CD14-positive monocyte (primary cell): ENCODE measurements around the gene TSPAN7. TPM values are rescaled to one million over a fixed set of nuclear protein-coding genes. Genes with fewer than 3 reads are reported as not detected.

Experiments used
- DNase-seq, 3 donors: peaks; one replicate each; pipeline ENCODE4 v3.0.0-alpha.2; 2011 to 2022
- H2AFZ ChIP-seq: 2 replicates; pipeline ENCODE4 v1.6.0; 2012; ENCODE audit warnings: mild to moderate bottlenecking, low read depth, low read length, inconsistent platforms; ENCODE audit not compliant: insufficient read depth, poor library complexity, severe bottlenecking
- H3K27ac ChIP-seq, 2 donors: 1 replicate in 1 of 2; 2 replicates in 1 of 2; pipeline ENCODE4 v1.5.1; 2012 to 2013; ENCODE audit warnings: low read length in 2 of 2, control low read depth in 1 of 2, inconsistent platforms in 1 of 2, low read depth in 1 of 2, mild to moderate bottlenecking in 1 of 2
- H3K27me3 ChIP-seq, 2 donors: one replicate each; pipeline versions ENCODE4 v1.6.0 to v1.6.1; 2011 to 2013; ENCODE audit warnings: low read length in 2 of 2; ENCODE audit not compliant: control insufficient read depth in 2 of 2, insufficient read depth in 2 of 2
- H3K36me3 ChIP-seq, 2 donors: replicated peaks in 1 of 2; 1 replicate in 1 of 2; 2 replicates in 1 of 2; pipeline versions ENCODE4 v1.5.1 to v1.6.1; 2012 to 2013; ENCODE audit warnings: low read length in 2 of 2, control low read depth in 1 of 2, inconsistent platforms in 1 of 2, mild to moderate bottlenecking in 1 of 2; ENCODE audit not compliant: insufficient read depth in 2 of 2, control insufficient read depth in 1 of 2
- H3K4me1 ChIP-seq, 2 donors: 1 replicate in 1 of 2; 2 replicates in 1 of 2; pipeline versions ENCODE4 v1.5.1 to v1.6.1; 2012 to 2013; ENCODE audit warnings: low read length in 2 of 2, control low read depth in 1 of 2, inconsistent platforms in 1 of 2, mild to moderate bottlenecking in 1 of 2, moderate library complexity in 1 of 2; ENCODE audit not compliant: insufficient read depth in 2 of 2, control insufficient read depth in 1 of 2
- H3K4me2 ChIP-seq: replicated peaks from 2 replicates; pipeline ENCODE3; 2012; ENCODE audit warnings: low read length, moderate library complexity, mild to moderate bottlenecking; ENCODE audit not compliant: poor library complexity, severe bottlenecking; ENCODE audit errors: extremely low read depth
- H3K4me3 ChIP-seq, 3 experiments: fragments of 200-600 bp in 1 of 3; sonication (generic) in 1 of 3; replicated peaks in 1 of 3; 1 replicate in 2 of 3; 2 replicates in 1 of 3; pipeline ENCODE4 v1.5.1; 2011 to 2013; ENCODE audit warnings: low read length in 3 of 3, mild to moderate bottlenecking in 3 of 3, control low read depth in 2 of 3, low read depth in 2 of 3, inconsistent platforms in 1 of 3, moderate library complexity in 1 of 3
- H3K79me2 ChIP-seq: 2 replicates; pipeline ENCODE4 v1.6.0; 2012; ENCODE audit warnings: mild to moderate bottlenecking, control low read depth, inconsistent platforms, low read length, moderate library complexity; ENCODE audit not compliant: insufficient read depth
- H3K9ac ChIP-seq: 2 replicates; pipeline ENCODE4 v1.6.0; 2017; ENCODE audit warnings: low read length, mild to moderate bottlenecking; ENCODE audit not compliant: insufficient read depth, poor library complexity, severe bottlenecking
- H3K9me3 ChIP-seq, 2 donors: replicated peaks in 1 of 2; 1 replicate in 1 of 2; 2 replicates in 1 of 2; pipeline versions ENCODE4 v1.5.1 to v1.6.1; 2012 to 2013; ENCODE audit warnings: low read length in 2 of 2, control low read depth in 1 of 2; ENCODE audit not compliant: control insufficient read depth in 1 of 2, insufficient read depth in 1 of 2
- H4K20me1 ChIP-seq: 2 replicates; pipeline ENCODE4 v1.6.0; 2012; ENCODE audit warnings: mild to moderate bottlenecking, low read length, control low read depth, moderate library complexity; ENCODE audit not compliant: insufficient read depth
- H3K27ac Mint-ChIP-seq, 7 donors: one replicate each; pipeline ENCODE4 v1.8.0; 2020; ENCODE audit warnings: mild to moderate bottlenecking in 7 of 7, mixed read lengths in 7 of 7, moderate library complexity in 6 of 7, inconsistent platforms in 2 of 7
- H3K27me3 Mint-ChIP-seq, 3 donors: one replicate each; pipeline ENCODE4 v1.8.0; 2021 to 2022; ENCODE audit warnings: low read depth in 3 of 3, mild to moderate bottlenecking in 3 of 3, mixed read lengths in 3 of 3, moderate library complexity in 3 of 3, inconsistent platforms in 1 of 3
- H3K36me3 Mint-ChIP-seq, 2 donors: one replicate each; pipeline ENCODE4 v1.8.0; 2020; ENCODE audit warnings: mixed read lengths in 2 of 2, inconsistent platforms in 1 of 2, mild to moderate bottlenecking in 1 of 2
- H3K4me1 Mint-ChIP-seq: one replicate; pipeline ENCODE4 v1.8.0; 2020; ENCODE audit warnings: mild to moderate bottlenecking, mixed read lengths
- H3K4me3 Mint-ChIP-seq, 2 donors: one replicate each; pipeline ENCODE4 v1.8.0; 2020; ENCODE audit warnings: mild to moderate bottlenecking in 2 of 2, mixed read lengths in 2 of 2, moderate library complexity in 1 of 2
- H3K9me3 Mint-ChIP-seq, 7 donors: one replicate each; pipeline ENCODE4 v1.8.0; 2020 to 2022; ENCODE audit warnings: mixed read lengths in 7 of 7, mild to moderate bottlenecking in 6 of 7, moderate library complexity in 6 of 7, inconsistent platforms in 2 of 7
- WGBS: methylation state at CpG from one replicate; pipeline ENCODE4 v1.1.5; 2013; ENCODE audit warnings: missing lambda C conversion rate; ENCODE audit not compliant: insufficient coverage; 5-methylcytosine and 5-hydroxymethylcytosine counted together
- intact Hi-C, 2 donors: fragments of 100-400 bp; cut with micrococcal nuclease; formaldehyde crosslinking; loops; one replicate each; pipeline versions ENCODE4 v1.15.0 to v1.15.1; 2023
- polyA plus RNA-seq, 3 donors: library from polyadenylated mRNA; depleted of rRNA in 1 of 3; unstranded in 2 of 3; stranded (reverse) in 1 of 3; fragments of 300-500 nt in 2 of 3; fragments of >200 nt in 1 of 3; fragmentation: Illumina TruSeq in 2 of 3; gene quantifications; 1 replicate in 2 of 3; 2 replicates in 1 of 3; pipeline ENCODE4 v1.2.3, GENCODE V29; 2012 to 2021
- TF ChIP-seq, protein P1 (sequence below): fragments of 200-600 bp; IDR thresholded peaks from one replicate; pipeline ENCODE4 v1.8.0; 2022; ENCODE audit warnings: antibody characterized with exemption, mild to moderate bottlenecking

TSPAN7 gene
- polyA plus RNA-seq, 3 donors: not detected

DNA sequence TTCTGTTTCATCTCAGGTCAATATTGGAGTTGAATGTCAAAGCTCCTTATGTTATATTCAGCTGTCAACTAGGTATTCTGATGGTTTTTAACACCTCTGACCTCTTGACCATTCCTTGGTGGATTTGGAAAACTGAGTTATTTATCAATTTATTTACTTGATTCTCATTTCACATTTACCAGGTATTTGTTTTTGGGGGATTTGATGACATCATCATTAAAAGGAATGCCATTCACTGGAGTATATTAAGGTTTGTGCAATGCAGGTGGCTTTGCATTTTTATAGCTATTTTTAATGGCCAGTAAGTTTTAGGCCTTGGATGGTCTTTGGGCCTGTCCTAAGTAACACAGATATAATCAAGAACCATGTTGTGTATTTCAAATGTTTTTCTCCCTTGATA, 67.2 kb downstream of the TSPAN7 start:
- no peaks in the 10 kb centered on the region for H3K79me2 ChIP-seq
- no peaks in the 10 kb centered on the region for H3K4me1 ChIP-seq
- no peak overlapping the region for H3K4me3 Mint-ChIP-seq
- H4K20me1 ChIP-seq: no peaks in the 10 kb centered on the region
- DNase-seq: no peak
- H3K9ac ChIP-seq: no peak overlapping the region
- no peak overlapping the region for H3K27ac ChIP-seq
- H3K36me3 ChIP-seq: no peaks in the 10 kb centered on the region
- H3K36me3 Mint-ChIP-seq: no peaks in the 10 kb centered on the region
- peaks cover 0 to 3% (median 0%) of the 10 kb centered on the region in 3 donors for H3K27me3 Mint-ChIP-seq
- H3K4me3 ChIP-seq: no peak overlapping the region
- no peaks in the 10 kb centered on the region for H3K9me3 ChIP-seq
- no peak overlapping the region for H3K4me2 ChIP-seq
- H3K27me3 ChIP-seq: no peaks in the 10 kb centered on the region
- intact Hi-C loops: no loop called here
- no peak overlapping the region for H3K27ac Mint-ChIP-seq
- peaks cover 8% of the 10 kb centered on the region for H3K4me1 Mint-ChIP-seq
- H3K9me3 Mint-ChIP-seq: no peaks in the 10 kb centered on the region
- no peak overlapping the region for H2AFZ ChIP-seq
- TF ChIP-seq, protein P1, sequence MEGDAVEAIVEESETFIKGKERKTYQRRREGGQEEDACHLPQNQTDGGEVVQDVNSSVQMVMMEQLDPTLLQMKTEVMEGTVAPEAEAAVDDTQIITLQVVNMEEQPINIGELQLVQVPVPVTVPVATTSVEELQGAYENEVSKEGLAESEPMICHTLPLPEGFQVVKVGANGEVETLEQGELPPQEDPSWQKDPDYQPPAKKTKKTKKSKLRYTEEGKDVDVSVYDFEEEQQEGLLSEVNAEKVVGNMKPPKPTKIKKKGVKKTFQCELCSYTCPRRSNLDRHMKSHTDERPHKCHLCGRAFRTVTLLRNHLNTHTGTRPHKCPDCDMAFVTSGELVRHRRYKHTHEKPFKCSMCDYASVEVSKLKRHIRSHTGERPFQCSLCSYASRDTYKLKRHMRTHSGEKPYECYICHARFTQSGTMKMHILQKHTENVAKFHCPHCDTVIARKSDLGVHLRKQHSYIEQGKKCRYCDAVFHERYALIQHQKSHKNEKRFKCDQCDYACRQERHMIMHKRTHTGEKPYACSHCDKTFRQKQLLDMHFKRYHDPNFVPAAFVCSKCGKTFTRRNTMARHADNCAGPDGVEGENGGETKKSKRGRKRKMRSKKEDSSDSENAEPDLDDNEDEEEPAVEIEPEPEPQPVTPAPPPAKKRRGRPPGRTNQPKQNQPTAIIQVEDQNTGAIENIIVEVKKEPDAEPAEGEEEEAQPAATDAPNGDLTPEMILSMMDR: no peak

- H3K27me3 Mint-ChIP-seq: peaks cover 0 to 7% (median 0%) of the 10 kb centered on the region in 3 donors
- H3K27me3 ChIP-seq: no peaks in the 10 kb centered on the region
- H3K27ac ChIP-seq: no peak overlapping the region
- no peaks in the 10 kb centered on the region for H3K36me3 ChIP-seq
- TF ChIP-seq, protein P1: no peak
- no peak overlapping the region for H3K9ac ChIP-seq
- H3K27ac Mint-ChIP-seq: no peak overlapping the region
- no peaks in the 10 kb centered on the region for H3K4me1 ChIP-seq
- H3K4me2 ChIP-seq: peak overlapping the region; percentile 2
- no peaks in the 10 kb centered on the region for H3K9me3 Mint-ChIP-seq
- no peaks in the 10 kb centered on the region for H4K20me1 ChIP-seq
- H3K36me3 Mint-ChIP-seq: no peaks in the 10 kb centered on the region
- no peak for DNase-seq
- H3K9me3 ChIP-seq: no peaks in the 10 kb centered on the region
- peaks cover 9% of the 10 kb centered on the region for H3K4me1 Mint-ChIP-seq
- no peaks in the 10 kb centered on the region for H3K79me2 ChIP-seq
- H3K4me3 ChIP-seq: no peak overlapping the region
- intact Hi-C loops: no loop called here
- peak overlapping the region; percentile 46 for H2AFZ ChIP-seq
- H3K4me3 Mint-ChIP-seq: peak overlapping the region in 1 of 2 donors; percentile 68
- no CpG with 5 or more reads among the region's 2 CpGs for WGBS
These were observed 71.2 kb downstream of the TSPAN7 start for GRCh38 chrX:38632516-38632915.
